Ishikawa (cell line): ENCODE results near the gene ADAM15.

ENCODE experiments used
- CEBPB ChIP-seq: IDR thresholded peaks from 2 replicates; pipeline ENCODE4 v1.6.1; 2012
- CREB1 ChIP-seq: IDR thresholded peaks from 2 replicates; pipeline ENCODE4 v1.6.1; 2012; ENCODE audit warnings: low read depth
- EGR1 ChIP-seq: IDR thresholded peaks from 2 replicates; pipeline ENCODE4 v1.6.1; 2012
- EP300 ChIP-seq: IDR thresholded peaks from 2 replicates; pipeline ENCODE4 v1.6.1; 2012; ENCODE audit warnings: borderline replicate concordance
- FOXM1 ChIP-seq: IDR thresholded peaks from 2 replicates; pipeline ENCODE4 v1.6.1; 2012; ENCODE audit warnings: low read depth, borderline replicate concordance
- NFIC ChIP-seq: IDR thresholded peaks from 2 replicates; pipeline ENCODE4 v1.6.1; 2012
- RAD21 ChIP-seq: IDR thresholded peaks from 2 replicates; pipeline ENCODE4 v1.6.1; 2012; ENCODE audit warnings: low read depth
- TAF1 ChIP-seq: IDR thresholded peaks from 2 replicates; pipeline ENCODE4 v1.6.1; 2012; ENCODE audit warnings: low read depth, mild to moderate bottlenecking
- TCF12 ChIP-seq: IDR thresholded peaks from 2 replicates; pipeline ENCODE4 v1.6.1; 2012; ENCODE audit warnings: low read depth
- TEAD4 ChIP-seq: IDR thresholded peaks from 2 replicates; pipeline ENCODE4 v1.6.1; 2012
- YY1 ChIP-seq: IDR thresholded peaks from 2 replicates; pipeline ENCODE4 v1.6.1; 2012; ENCODE audit warnings: low read depth
- ZBTB7A ChIP-seq: IDR thresholded peaks from 2 replicates; pipeline ENCODE4 v1.6.1; 2012; ENCODE audit warnings: low read depth
- TF ChIP-seq, protein P1 (sequence below): IDR thresholded peaks from 2 replicates; pipeline ENCODE4 v1.6.1; 2012; ENCODE audit warnings: low read depth, mild to moderate bottlenecking
- TF ChIP-seq, protein P2 (sequence below): IDR thresholded peaks from 2 replicates; pipeline ENCODE4 v1.6.1; 2012
- TF ChIP-seq, protein P3 (sequence below): IDR thresholded peaks from 2 replicates; pipeline ENCODE4 v1.6.1; 2012

The ADAM15 gene

DNA sequence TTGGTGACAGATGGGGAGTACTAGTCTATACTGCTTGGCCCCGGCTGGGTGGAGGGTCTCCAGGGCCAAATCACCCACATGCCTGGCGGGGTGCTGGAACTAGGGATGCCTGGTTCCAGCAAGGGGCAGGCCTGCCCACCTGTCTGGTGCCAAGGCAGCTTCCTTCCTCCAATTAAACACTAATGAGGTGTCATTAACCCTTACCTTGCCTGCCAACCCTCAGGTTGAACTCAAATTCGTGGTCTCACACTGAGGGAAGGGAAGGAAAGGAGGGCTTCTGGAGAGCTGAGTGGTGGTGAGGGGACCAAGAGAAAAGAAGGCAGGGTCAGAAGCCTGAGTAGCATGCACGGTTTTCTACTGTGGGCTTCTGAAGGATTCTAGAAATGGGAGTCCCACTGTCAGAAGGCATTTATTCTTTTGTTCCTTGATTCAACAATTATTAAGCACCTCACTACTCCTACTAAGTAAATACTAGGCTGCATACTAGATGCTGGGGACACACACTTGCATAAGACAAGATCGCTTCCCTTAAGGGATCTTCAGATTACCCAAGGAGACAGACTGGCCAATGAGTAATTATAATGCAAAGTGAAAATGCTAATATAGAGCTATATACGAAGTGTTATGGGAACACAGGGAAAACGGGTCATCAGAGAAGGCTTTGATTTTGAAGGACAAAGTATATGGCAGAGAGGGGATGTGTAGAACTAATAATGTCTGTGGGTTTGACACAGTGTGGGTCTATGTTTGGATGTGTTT lies 21.6 kb downstream of the ADAM15 start:
- TF ChIP-seq RAD21: no peak
- TF ChIP-seq, protein P1, sequence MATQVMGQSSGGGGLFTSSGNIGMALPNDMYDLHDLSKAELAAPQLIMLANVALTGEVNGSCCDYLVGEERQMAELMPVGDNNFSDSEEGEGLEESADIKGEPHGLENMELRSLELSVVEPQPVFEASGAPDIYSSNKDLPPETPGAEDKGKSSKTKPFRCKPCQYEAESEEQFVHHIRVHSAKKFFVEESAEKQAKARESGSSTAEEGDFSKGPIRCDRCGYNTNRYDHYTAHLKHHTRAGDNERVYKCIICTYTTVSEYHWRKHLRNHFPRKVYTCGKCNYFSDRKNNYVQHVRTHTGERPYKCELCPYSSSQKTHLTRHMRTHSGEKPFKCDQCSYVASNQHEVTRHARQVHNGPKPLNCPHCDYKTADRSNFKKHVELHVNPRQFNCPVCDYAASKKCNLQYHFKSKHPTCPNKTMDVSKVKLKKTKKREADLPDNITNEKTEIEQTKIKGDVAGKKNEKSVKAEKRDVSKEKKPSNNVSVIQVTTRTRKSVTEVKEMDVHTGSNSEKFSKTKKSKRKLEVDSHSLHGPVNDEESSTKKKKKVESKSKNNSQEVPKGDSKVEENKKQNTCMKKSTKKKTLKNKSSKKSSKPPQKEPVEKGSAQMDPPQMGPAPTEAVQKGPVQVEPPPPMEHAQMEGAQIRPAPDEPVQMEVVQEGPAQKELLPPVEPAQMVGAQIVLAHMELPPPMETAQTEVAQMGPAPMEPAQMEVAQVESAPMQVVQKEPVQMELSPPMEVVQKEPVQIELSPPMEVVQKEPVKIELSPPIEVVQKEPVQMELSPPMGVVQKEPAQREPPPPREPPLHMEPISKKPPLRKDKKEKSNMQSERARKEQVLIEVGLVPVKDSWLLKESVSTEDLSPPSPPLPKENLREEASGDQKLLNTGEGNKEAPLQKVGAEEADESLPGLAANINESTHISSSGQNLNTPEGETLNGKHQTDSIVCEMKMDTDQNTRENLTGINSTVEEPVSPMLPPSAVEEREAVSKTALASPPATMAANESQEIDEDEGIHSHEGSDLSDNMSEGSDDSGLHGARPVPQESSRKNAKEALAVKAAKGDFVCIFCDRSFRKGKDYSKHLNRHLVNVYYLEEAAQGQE: no peak
- TF ChIP-seq, protein P2, sequence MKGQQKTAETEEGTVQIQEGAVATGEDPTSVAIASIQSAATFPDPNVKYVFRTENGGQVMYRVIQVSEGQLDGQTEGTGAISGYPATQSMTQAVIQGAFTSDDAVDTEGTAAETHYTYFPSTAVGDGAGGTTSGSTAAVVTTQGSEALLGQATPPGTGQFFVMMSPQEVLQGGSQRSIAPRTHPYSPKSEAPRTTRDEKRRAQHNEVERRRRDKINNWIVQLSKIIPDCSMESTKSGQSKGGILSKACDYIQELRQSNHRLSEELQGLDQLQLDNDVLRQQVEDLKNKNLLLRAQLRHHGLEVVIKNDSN: no peak
- no peak for TF ChIP-seq YY1
- no peak for TF ChIP-seq TCF12
- no peak for TF ChIP-seq CREB1
- TF ChIP-seq EP300: no peak
- TF ChIP-seq FOXM1: no peak
- no peak for TF ChIP-seq CEBPB
- no peak for TF ChIP-seq TAF1
- TF ChIP-seq EGR1: no peak
- TF ChIP-seq TEAD4: no peak
- TF ChIP-seq, protein P3, sequence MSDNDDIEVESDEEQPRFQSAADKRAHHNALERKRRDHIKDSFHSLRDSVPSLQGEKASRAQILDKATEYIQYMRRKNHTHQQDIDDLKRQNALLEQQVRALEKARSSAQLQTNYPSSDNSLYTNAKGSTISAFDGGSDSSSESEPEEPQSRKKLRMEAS: no peak
- no peak for TF ChIP-seq ZBTB7A

DNA sequence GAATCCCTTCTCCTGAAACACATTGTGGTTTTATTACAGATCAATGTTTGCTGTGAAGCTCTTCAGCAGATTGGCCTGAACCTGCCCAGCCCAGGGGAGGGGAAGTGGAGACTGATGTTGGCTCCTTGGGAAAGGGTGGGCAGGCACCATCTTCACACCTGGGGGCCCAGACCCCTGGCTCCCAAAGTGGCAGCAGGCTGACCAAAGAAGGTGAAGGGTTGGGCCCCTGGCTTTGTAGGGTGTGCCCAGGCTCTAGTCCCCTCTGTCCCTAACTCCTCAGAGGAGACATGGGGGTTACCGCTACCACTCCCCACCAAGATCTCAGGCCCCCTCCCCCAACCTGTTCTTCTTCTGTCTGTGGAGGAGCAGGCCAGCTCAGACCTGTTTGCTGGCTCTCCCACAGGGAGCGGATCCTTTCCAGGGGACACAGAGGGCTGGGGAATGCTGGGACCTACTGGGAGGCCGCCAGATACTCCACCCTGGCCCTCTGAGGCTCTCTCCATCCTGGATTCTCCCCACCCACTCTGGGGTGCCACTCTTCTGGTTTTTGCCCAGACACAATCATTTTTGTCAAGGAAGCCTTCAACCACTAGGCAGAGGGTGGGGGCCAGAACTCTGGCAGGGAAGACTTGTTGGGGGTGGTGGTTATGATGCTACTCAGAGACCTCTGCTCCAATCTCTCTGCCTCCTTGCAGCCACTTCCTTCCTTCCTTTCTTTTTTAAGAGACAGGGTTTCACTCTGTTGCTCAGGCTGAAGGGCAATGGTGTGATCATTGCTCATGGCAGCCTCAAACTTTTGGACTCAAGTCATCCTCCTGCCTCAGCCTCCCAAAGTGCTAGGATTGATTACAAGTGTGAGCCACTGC lies 22.5 kb downstream of the ADAM15 start:
- TF ChIP-seq EGR1 (no peak), RAD21 (no peak), CEBPB (no peak), TEAD4 (no peak), CREB1 (no peak), YY1 (no peak), TCF12 (no peak), NFIC (no peak), TAF1 (no peak), ZBTB7A (no peak), FOXM1 (no peak), EP300 (no peak)
- TF ChIP-seq, protein P3: no peak
- TF ChIP-seq, protein P2: no peak
- TF ChIP-seq, protein P1: no peak

DNA sequence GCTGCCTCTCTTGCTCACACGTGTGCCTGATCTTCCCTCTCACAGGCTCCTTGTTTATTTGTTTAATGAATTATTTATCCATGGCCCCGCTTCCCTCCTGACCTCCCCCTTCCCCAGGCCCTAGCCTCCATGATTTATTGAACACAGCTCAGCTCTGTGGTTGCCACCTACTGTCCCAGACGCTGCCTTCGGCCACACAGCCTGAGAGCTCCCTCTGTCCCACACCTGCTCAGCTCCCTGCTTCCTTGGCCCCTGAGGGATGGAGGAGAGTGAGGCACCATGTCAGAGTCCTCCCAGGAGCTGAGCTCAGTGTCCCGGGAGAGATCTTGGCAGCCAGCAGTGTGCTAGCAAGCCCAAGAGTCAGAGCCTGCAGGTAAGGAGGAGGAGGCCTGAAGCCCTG lies 24.4 kb downstream of the ADAM15 start:
- TF ChIP-seq RAD21: no peak

DNA sequence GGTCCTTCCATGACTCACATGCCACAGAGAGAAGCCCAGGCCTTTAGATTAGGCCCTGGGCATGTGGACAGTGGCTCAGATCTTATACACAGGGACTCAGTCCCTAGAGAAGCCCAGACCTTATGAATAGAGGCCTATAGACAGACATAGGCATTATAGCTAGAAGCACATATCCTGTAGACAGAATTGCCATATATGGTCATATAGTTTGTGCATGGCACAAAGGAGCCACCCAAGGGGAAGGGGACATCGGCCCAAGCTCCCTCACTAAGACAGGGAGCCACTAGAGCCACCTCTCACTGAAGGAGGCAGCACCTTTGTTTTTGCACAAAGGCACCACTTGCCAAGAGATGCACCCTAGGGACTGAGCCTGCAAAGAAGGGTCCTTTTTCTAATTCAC lies 25.3 kb downstream of the ADAM15 start:
- TF ChIP-seq, protein P2: no peak
- no peak for TF ChIP-seq ZBTB7A
- TF ChIP-seq, protein P3: no peak

DNA sequence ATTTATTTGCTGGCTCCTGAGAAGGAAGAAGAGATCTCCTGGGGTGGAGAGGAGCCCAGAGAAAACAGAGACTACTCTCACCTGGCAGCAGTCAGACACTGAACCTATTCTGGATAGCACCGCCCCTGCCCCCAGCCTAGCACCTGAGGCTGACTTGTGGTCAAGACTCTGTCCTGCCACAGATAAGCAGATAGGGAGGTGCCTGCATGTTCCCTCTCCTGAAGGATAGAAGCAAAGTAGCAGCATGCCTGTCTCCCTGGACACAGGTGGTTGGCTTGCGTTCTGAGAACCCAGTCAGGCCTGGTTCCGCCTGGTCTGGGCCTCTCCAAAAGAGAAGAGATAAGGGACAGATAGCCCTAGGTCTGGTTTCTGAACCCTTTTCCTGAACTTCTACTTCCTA lies 26.2 kb downstream of the ADAM15 start:
- TF ChIP-seq, protein P1: no peak
- TF ChIP-seq YY1: no peak
- no peak for TF ChIP-seq CREB1
- no peak for TF ChIP-seq EGR1
- TF ChIP-seq ZBTB7A: no peak
- no peak for TF ChIP-seq EP300
- no peak for TF ChIP-seq TCF12
- TF ChIP-seq, protein P3: no peak
- TF ChIP-seq RAD21: no peak
- no peak for TF ChIP-seq CEBPB
- no peak for TF ChIP-seq NFIC
- TF ChIP-seq FOXM1: no peak
- TF ChIP-seq TEAD4: no peak
- TF ChIP-seq, protein P2: no peak
- no peak for TF ChIP-seq TAF1
